GM21529 (cell line): ENCODE results near the gene MALRD1.

Source experiments
- ATAC-seq: cut with Tn5 transposase; IDR thresholded peaks from one replicate; pipeline ENCODE4 v1.9.1; 2021; ENCODE audit not compliant: unreplicated experiment

MALRD1 gene

GRCh38 chr10:19332304-19332703 is 283.7 kb downstream of the MALRD1 start:
- ATAC-seq, result no peak

GRCh38 chr10:19333631-19334030 is 285.0 kb downstream of the MALRD1 start:
- no peak for ATAC-seq

GRCh38 chr10:19347621-19348020 is 299.0 kb downstream of the MALRD1 start:
- ATAC-seq, result no peak

GRCh38 chr10:19367176-19367575 is 318.6 kb downstream of the MALRD1 start:
- no peak for ATAC-seq

DNA sequence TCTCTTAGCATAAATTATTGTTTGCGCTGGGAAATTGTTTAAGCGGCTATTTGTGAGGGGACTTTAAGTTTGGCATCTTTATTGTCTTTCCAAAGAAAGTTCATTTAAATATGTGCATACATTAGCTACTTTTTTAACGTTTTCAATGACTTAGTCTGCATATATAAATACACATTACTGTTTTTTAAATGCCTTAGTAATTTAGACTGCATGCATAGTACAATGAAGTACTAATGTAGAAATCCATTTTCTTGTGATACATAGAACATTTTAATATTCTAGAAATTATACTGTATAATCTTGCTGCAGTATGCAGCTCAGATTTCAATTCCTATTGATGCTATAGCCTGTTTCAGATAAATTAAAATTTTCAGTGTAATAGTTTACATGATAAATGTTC is 325.4 kb downstream of the MALRD1 start:
- ATAC-seq, result no peak

GRCh38 chr10:19385846-19386450 is 337.3 kb downstream of the MALRD1 start:
- ATAC-seq, result no peak

DNA sequence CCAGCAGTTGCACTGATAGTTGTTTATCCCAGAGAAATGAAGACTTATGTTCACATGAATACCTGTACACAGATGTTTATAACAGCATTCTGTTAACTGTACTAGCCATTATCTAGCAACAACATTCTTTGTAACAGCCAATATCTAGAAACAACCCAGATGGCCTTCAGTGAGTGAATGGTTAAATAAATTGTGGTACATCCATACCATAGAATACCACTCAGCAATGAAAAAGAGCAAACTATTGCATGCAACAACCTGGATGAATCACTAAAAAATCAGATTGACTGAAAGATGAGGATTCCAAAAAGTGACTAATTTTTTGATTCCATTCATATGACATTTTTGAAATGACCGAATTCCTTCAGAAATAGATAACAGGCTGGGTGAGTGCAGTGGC is 360.3 kb downstream of the MALRD1 start:
- no peak for ATAC-seq

GRCh38 chr10:19411119-19411518 is 362.5 kb downstream of the MALRD1 start:
- no peak for ATAC-seq

DNA sequence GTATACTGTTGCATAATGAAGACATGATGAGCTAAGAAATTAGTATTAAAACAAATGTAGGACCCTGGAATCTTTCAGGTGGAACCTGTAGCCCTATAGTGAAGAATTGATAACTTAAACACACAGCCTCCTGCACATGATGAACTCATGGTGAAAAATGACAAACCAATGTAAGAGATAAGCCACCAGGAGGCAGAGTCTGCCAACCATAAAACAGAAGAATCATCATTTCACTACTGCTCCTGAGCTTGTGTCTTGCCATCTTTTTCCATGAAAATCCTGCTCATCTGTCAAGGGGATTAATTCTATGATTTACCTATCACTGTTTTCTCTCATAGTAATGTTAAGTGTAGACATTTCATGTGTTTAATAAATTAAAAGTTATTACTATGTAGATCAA is 363.9 kb downstream of the MALRD1 start:
- ATAC-seq, result no peak

GRCh38 chr10:19416164-19416563 is 367.6 kb downstream of the MALRD1 start:
- no peak for ATAC-seq

- ATAC-seq, result no peak
These were observed 369.1 kb downstream of the MALRD1 start for GRCh38 chr10:19417740-19418139.

DNA sequence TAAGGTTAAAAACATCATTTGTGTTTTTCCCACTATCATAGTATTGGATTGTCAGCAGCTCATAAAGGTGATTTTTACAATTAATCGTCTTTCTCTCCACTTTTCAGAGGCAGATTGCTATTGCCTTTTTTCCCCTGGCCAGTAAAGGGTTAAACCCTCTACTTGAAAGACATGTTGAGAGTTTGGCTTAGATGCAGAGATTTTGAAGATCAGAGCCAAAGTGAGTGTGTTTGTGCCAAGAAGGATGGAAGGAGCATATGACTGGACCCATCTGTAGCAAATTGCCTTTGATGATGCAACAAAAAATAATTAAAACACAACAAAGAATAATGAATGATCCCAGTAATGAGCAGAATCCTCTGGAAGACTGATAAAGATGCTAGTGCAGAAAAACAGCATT is 373.1 kb downstream of the MALRD1 start:
- no peak for ATAC-seq

- ATAC-seq, result no peak
These were observed 377.4 kb downstream of the MALRD1 start for GRCh38 chr10:19426034-19426433.

GRCh38 chr10:19431622-19432351 is 383.2 kb downstream of the MALRD1 start:
- ATAC-seq, result no peak

DNA sequence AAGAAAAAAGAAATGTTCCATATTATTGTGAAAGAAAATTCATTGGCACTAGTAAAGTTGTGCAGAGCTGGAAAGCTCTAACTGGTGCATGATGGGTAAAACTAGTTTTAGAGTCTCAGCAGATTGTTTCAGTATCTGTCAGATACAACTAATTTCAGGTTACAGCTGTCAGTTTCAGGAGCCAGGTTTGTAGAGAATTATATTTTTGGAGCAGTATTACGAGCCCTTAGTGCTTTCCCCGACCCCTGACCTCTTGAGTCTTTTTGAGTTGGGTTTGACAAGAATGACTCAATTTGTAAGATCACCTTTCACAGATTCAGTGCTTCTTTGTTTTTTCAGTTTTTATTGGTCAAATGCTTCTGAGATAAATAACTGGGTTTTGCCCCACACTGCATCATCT is 401.3 kb downstream of the MALRD1 start:
- no peak for ATAC-seq

- ATAC-seq, result no peak
These were observed 402.8 kb downstream of the MALRD1 start for GRCh38 chr10:19451356-19451755.

- ATAC-seq, result no peak
These were observed 403.3 kb downstream of the MALRD1 start for GRCh38 chr10:19451937-19452336.

- ATAC-seq, result no peak
These were observed 405.4 kb downstream of the MALRD1 start for GRCh38 chr10:19453967-19454366.

GRCh38 chr10:19461588-19461987 is 413.0 kb downstream of the MALRD1 start:
- ATAC-seq, result no peak

DNA sequence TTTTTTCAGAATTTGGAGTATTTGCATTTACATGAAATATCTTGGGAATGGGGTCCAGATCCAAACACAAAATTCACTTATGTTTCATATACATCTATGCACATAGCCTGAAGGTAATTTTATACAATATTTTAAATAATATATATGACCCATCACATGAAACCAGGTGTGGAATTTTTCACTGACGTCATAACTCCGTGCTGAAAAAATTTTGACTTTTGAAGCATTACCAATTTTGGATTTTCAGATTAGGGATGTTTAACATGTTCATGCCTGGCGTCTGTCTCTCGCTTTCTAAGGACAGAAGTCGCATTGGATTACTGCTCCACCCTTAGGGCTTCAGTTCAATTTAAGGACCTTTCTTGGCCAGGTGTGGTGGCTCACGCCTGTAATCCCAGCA is 418.1 kb downstream of the MALRD1 start:
- no peak for ATAC-seq

DNA sequence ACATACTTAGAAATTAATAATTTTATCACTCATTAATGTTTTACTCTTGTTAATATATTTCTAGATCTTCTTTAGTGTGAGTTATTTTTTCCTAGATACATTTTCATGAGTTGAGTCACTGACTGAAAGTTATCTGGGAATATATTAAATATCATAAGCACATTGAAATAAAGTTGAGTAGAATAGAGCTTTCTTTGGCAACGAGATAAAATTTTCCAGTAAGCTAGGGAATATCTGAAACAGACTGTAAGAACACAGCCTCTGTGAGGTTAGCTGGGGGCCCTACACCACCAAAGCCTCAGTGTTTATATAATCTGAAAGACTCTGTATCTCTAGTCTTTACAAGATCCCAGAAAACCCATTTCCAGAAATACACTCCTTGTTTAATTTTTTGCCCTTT is 419.8 kb downstream of the MALRD1 start:
- ATAC-seq, result no peak

- no peak for ATAC-seq
These were observed 420.9 kb downstream of the MALRD1 start for GRCh38 chr10:19469521-19469920.

- no peak for ATAC-seq
These were observed 431.3 kb downstream of the MALRD1 start for GRCh38 chr10:19479854-19480253.
